ENCODE results near the gene MFF.
A peak's percentile ranks its signal among the peaks of the same experiment; 100 is the strongest.

MFF gene, protein sequence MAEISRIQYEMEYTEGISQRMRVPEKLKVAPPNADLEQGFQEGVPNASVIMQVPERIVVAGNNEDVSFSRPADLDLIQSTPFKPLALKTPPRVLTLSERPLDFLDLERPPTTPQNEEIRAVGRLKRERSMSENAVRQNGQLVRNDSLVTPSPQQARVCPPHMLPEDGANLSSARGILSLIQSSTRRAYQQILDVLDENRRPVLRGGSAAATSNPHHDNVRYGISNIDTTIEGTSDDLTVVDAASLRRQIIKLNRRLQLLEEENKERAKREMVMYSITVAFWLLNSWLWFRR
- 35.5 to 53.2 (median 50.7) reads per million in 3 donors for total RNA-seq

GRCh38 chr2:227324995-227325838, at the start of gene MFF:
TSS of gene MFF (plus strand) at chr2:227325251. CDS start at chr2:227330666, 5,415 bp downstream.
- Histone ChIP-seq H3K4me3 (ENCODE audit: insufficient read depth, low read depth, low read length, poor library complexity, severe bottlenecking) (peak within 1 kb of the TSS; percentile 84), H3K9me3 (ENCODE audit: control insufficient read depth, low read length) (no peaks in the 10 kb centered on the region), H3K36me3 (ENCODE audit: control insufficient read depth, insufficient read depth, low read length) (no peaks in the 10 kb centered on the region), H3K4me1 (ENCODE audit: control insufficient read depth, insufficient read depth, low read length, poor library complexity, severe bottlenecking) (peaks cover 7% of the 10 kb centered on the region), H3K27ac (ENCODE audit: insufficient read depth, low read length, poor library complexity, severe bottlenecking) (peak within 1 kb of the TSS; percentile 88), H3K27me3 (replicated peaks; ENCODE audit: control insufficient read depth, insufficient read depth, low read length, poor library complexity, severe bottlenecking) (no peaks in the 10 kb centered on the region)
- peak; percentile 90 to 92 (median 91) for DNase-seq

DNA sequence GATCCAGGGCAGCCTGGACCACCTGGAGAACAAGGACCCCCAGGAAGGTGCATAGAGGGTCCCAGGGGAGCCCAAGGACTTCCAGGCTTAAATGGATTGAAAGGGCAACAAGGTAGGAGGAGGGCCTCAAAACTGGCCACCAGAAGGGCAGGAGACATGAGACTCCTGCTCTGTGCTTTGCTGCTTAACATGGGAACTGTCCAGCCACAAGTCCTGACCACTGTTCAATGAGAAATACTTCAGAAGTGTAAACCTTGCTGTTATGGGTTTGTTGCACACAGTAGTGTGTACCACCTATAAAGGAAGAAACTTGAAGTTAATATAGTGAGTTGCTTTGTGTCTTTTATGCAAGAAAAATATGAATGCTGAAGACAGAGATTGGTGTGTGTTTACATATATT, 44.2 kb upstream of the MFF start:
- DNase-seq, result no peak

GRCh38 chr2:227285741-227286236, 39.3 kb upstream of the MFF start:
- no peaks in the 10 kb centered on the region for H3K4me1 ChIP-seq (ENCODE audit: control insufficient read depth, insufficient read depth, low read length, poor library complexity, severe bottlenecking)
- no peaks in the 10 kb centered on the region for H3K27me3 ChIP-seq (replicated peaks; ENCODE audit: control insufficient read depth, insufficient read depth, low read length, poor library complexity, severe bottlenecking)

More for the DNA sequence above, 44.2 kb upstream of the MFF start:
- no peaks in the 10 kb centered on the region for H3K9me3 ChIP-seq (ENCODE audit: control insufficient read depth, low read length)
- H3K4me3 ChIP-seq (ENCODE audit: insufficient read depth, low read depth, low read length, poor library complexity, severe bottlenecking), result no peak overlapping the region
- H3K27ac ChIP-seq (ENCODE audit: insufficient read depth, low read length, poor library complexity, severe bottlenecking), result no peak overlapping the region
- no peaks in the 10 kb centered on the region for H3K27me3 ChIP-seq (replicated peaks; ENCODE audit: control insufficient read depth, insufficient read depth, low read length, poor library complexity, severe bottlenecking)
- no peaks in the 10 kb centered on the region for H3K4me1 ChIP-seq (ENCODE audit: control insufficient read depth, insufficient read depth, low read length, poor library complexity, severe bottlenecking)
- no peaks in the 10 kb centered on the region for H3K36me3 ChIP-seq (ENCODE audit: control insufficient read depth, insufficient read depth, low read length)

DNA sequence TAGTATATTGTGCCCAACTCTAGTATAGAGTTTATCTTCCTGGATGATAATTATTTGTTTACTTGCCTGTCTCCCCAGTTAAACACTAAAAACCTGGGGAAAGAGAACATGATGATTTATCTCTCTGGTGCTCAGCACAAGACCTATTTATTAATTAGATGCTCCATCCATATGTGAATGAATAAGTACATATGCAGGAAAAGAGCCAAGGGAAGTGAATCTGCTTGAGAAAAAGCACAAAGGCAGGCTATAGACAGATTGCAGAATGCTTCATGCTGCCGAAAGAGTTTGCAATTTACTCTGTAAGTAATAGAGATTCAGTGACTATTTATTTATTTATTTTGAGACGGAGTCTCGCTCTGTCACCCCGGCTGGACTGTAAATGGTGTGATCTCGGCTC, 37.3 kb upstream of the MFF start:
- Histone ChIP-seq H3K9me3 (ENCODE audit: control insufficient read depth, low read length) (no peaks in the 10 kb centered on the region), H3K27me3 (replicated peaks; ENCODE audit: control insufficient read depth, insufficient read depth, low read length, poor library complexity, severe bottlenecking) (no peaks in the 10 kb centered on the region), H3K4me3 (ENCODE audit: insufficient read depth, low read depth, low read length, poor library complexity, severe bottlenecking) (no peak overlapping the region), H3K27ac (ENCODE audit: insufficient read depth, low read length, poor library complexity, severe bottlenecking) (no peak overlapping the region), H3K4me1 (ENCODE audit: control insufficient read depth, insufficient read depth, low read length, poor library complexity, severe bottlenecking) (no peaks in the 10 kb centered on the region), H3K36me3 (ENCODE audit: control insufficient read depth, insufficient read depth, low read length) (no peaks in the 10 kb centered on the region)
- DNase-seq, result no peak

More at GRCh38 chr2:227285741-227286236, 39.3 kb upstream of the MFF start:
- Histone ChIP-seq H3K9me3 (ENCODE audit: control insufficient read depth, low read length) (no peaks in the 10 kb centered on the region), H3K27ac (ENCODE audit: insufficient read depth, low read length, poor library complexity, severe bottlenecking) (no peak overlapping the region), H3K4me3 (ENCODE audit: insufficient read depth, low read depth, low read length, poor library complexity, severe bottlenecking) (no peak overlapping the region), H3K36me3 (ENCODE audit: control insufficient read depth, insufficient read depth, low read length) (no peaks in the 10 kb centered on the region)
- no peak for DNase-seq

DNA sequence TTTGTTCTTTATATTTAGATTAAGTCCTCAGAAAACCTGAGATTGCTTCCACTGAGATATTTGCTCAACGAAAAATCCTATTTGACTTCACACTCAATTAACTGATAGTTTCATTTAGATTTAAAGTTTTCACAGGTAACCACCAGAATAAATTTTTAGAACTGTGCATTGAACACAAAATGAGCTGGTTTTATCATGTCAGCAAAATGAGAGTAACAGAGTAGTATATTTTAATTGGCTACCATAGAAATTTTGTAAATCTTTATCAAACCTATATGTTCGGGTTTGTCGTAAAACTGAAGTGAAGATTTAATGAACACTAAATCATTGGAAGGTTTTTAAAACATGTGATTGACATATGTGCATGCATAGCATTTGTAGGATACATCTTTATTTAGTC, 32.7 kb upstream of the MFF start:
- no peak for DNase-seq
- Histone ChIP-seq H3K27me3 (replicated peaks; ENCODE audit: control insufficient read depth, insufficient read depth, low read length, poor library complexity, severe bottlenecking) (no peaks in the 10 kb centered on the region), H3K4me3 (ENCODE audit: insufficient read depth, low read depth, low read length, poor library complexity, severe bottlenecking) (no peak overlapping the region), H3K4me1 (ENCODE audit: control insufficient read depth, insufficient read depth, low read length, poor library complexity, severe bottlenecking) (no peaks in the 10 kb centered on the region), H3K36me3 (ENCODE audit: control insufficient read depth, insufficient read depth, low read length) (no peaks in the 10 kb centered on the region), H3K27ac (ENCODE audit: insufficient read depth, low read length, poor library complexity, severe bottlenecking) (no peak overlapping the region), H3K9me3 (ENCODE audit: control insufficient read depth, low read length) (no peaks in the 10 kb centered on the region)

DNA sequence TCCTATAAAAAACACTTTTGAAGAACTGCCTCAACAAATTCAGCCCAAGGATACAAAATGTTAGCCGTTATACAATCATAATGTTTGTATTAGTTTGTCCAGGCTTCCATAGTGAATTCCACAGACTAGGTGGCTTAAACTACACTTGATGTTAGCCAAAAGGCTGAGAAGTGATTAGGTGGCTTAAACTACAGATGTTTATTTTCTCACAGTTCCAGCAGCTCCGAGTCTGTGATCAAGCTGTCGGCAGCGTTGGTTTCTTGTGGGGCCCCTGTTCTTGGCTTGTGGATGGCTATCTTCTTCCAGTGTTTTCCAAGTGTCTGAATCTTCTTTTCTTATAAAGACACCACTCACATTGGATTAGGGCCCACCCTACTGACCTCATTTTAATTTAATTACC, 31.5 kb upstream of the MFF start:
- H3K4me3 ChIP-seq (ENCODE audit: insufficient read depth, low read depth, low read length, poor library complexity, severe bottlenecking), result no peak overlapping the region
- no peaks in the 10 kb centered on the region for H3K27me3 ChIP-seq (replicated peaks; ENCODE audit: control insufficient read depth, insufficient read depth, low read length, poor library complexity, severe bottlenecking)
- no peaks in the 10 kb centered on the region for H3K9me3 ChIP-seq (ENCODE audit: control insufficient read depth, low read length)
- H3K4me1 ChIP-seq (ENCODE audit: control insufficient read depth, insufficient read depth, low read length, poor library complexity, severe bottlenecking), result no peaks in the 10 kb centered on the region
- no peak overlapping the region for H3K27ac ChIP-seq (ENCODE audit: insufficient read depth, low read length, poor library complexity, severe bottlenecking)
- DNase-seq, result no peak
- H3K36me3 ChIP-seq (ENCODE audit: control insufficient read depth, insufficient read depth, low read length), result no peaks in the 10 kb centered on the region

DNA sequence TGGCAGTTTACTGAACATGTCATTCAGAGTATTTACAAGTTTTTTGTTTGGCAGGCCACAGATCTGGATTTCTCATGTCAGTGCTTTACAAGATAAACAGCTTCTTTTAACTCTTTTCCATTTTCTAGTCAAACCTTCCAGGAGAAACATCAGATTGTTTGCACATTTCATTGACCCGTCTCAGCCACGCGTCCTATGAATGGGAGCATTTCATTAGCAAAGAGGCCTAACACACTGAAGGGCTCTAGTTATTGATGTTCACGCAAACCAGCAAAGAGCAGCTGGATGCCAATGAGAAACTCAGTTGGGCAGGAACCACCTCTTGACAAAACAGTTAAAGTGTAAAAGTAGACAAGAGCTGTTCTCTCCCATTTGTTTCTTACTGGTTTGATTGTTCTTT, 29.2 kb upstream of the MFF start:
- no peaks in the 10 kb centered on the region for H3K27me3 ChIP-seq (replicated peaks; ENCODE audit: control insufficient read depth, insufficient read depth, low read length, poor library complexity, severe bottlenecking)
- no peak overlapping the region for H3K4me3 ChIP-seq (ENCODE audit: insufficient read depth, low read depth, low read length, poor library complexity, severe bottlenecking)
- H3K9me3 ChIP-seq (ENCODE audit: control insufficient read depth, low read length), result no peaks in the 10 kb centered on the region
- no peak for DNase-seq
- no peak overlapping the region for H3K27ac ChIP-seq (ENCODE audit: insufficient read depth, low read length, poor library complexity, severe bottlenecking)
- H3K36me3 ChIP-seq (ENCODE audit: control insufficient read depth, insufficient read depth, low read length), result no peaks in the 10 kb centered on the region
- H3K4me1 ChIP-seq (ENCODE audit: control insufficient read depth, insufficient read depth, low read length, poor library complexity, severe bottlenecking), result no peaks in the 10 kb centered on the region

DNA sequence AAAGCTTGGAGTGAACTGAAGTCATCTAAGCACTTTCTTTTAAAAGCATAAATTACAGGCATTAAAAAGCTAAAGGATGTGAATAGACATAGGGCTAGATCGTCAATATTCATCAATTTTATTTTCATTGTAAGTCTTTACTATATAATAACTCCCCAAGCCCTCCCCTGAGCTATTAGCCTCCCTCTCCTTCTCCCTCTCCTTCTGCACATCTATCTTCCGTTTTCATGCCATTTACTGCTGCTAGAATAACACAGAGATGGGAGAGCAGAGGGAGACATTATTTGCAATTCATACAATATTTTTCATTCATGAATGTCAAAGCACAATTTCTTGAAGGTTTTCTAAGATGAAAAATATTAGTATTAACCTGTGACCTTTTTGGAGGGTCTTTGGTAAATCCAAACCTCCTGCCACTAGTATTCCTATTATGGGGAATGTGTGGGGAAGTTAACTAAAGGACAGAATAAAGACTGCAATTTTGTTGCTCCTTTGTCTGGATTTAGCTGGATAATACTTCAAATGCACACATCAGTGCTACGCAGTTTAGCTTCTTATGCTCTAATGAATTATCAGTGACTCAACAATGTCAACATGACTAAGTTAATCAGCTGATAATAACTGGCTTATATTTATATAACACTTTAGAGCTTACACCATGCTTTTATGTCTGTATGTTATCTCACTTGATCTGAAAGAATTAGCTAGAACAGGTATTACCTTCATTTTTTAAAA, 28.2 kb upstream of the MFF start:
- H3K4me3 ChIP-seq (ENCODE audit: insufficient read depth, low read depth, low read length, poor library complexity, severe bottlenecking), result no peak overlapping the region
- no peak for DNase-seq
- no peak overlapping the region for H3K27ac ChIP-seq (ENCODE audit: insufficient read depth, low read length, poor library complexity, severe bottlenecking)
- H3K9me3 ChIP-seq (ENCODE audit: control insufficient read depth, low read length), result no peaks in the 10 kb centered on the region
- H3K4me1 ChIP-seq (ENCODE audit: control insufficient read depth, insufficient read depth, low read length, poor library complexity, severe bottlenecking), result no peaks in the 10 kb centered on the region
- H3K36me3 ChIP-seq (ENCODE audit: control insufficient read depth, insufficient read depth, low read length), result no peaks in the 10 kb centered on the region
- no peaks in the 10 kb centered on the region for H3K27me3 ChIP-seq (replicated peaks; ENCODE audit: control insufficient read depth, insufficient read depth, low read length, poor library complexity, severe bottlenecking)

GRCh38 chr2:227301523-227301922, 23.5 kb upstream of the MFF start:
- no peak for DNase-seq
- Histone ChIP-seq H3K27ac (ENCODE audit: insufficient read depth, low read length, poor library complexity, severe bottlenecking) (no peak overlapping the region), H3K9me3 (ENCODE audit: control insufficient read depth, low read length) (no peaks in the 10 kb centered on the region), H3K27me3 (replicated peaks; ENCODE audit: control insufficient read depth, insufficient read depth, low read length, poor library complexity, severe bottlenecking) (no peaks in the 10 kb centered on the region), H3K36me3 (ENCODE audit: control insufficient read depth, insufficient read depth, low read length) (no peaks in the 10 kb centered on the region), H3K4me1 (ENCODE audit: control insufficient read depth, insufficient read depth, low read length, poor library complexity, severe bottlenecking) (no peaks in the 10 kb centered on the region), H3K4me3 (ENCODE audit: insufficient read depth, low read depth, low read length, poor library complexity, severe bottlenecking) (no peak overlapping the region)

Measured in effector memory CD4-positive, alpha-beta T cell (primary cell).